Osteoblast (primary cell): ENCODE results near the gene CPA3. TPM values are rescaled to one million over a fixed set of nuclear protein-coding genes. Genes with fewer than 3 reads are reported as not detected.

Source experiments
- DNase-seq: peaks from one replicate; pipeline ENCODE4 v3.0.0; 2011; ENCODE audit warnings: low spot score, mixed read lengths; ENCODE audit not compliant: insufficient read length; ENCODE audit errors: missing footprints
- H2AFZ ChIP-seq: 2 replicates; pipeline ENCODE4 v1.6.0; 2011; ENCODE audit warnings: mild to moderate bottlenecking, low read length
- H3K27ac ChIP-seq: 2 replicates; pipeline ENCODE4 v1.5.1; 2011; ENCODE audit warnings: mild to moderate bottlenecking, low read depth, low read length, moderate library complexity
- H3K27me3 ChIP-seq: 2 replicates; pipeline ENCODE4 v1.6.0; 2012; ENCODE audit warnings: mild to moderate bottlenecking, control low read depth, inconsistent platforms, low read length, moderate library complexity; ENCODE audit not compliant: insufficient read depth
- H3K36me3 ChIP-seq: 2 replicates; pipeline ENCODE4 v1.5.1; 2011; ENCODE audit warnings: mild to moderate bottlenecking, low read length, control low read depth, moderate library complexity; ENCODE audit not compliant: insufficient read depth
- H3K4me1 ChIP-seq: 2 replicates; pipeline ENCODE4 v1.5.1; 2011; ENCODE audit warnings: mild to moderate bottlenecking, low read length, control low read depth, moderate library complexity; ENCODE audit not compliant: insufficient read depth
- H3K4me2 ChIP-seq: 2 replicates; pipeline ENCODE4 v1.6.0; 2011; ENCODE audit warnings: mild to moderate bottlenecking, low read length; ENCODE audit not compliant: insufficient read depth
- H3K4me3 ChIP-seq: fragments of 200-600 bp; sonication (generic); 3 replicates; pipeline ENCODE4 v1.5.1; 2012; ENCODE audit warnings: mild to moderate bottlenecking, low read length, inconsistent platforms; ENCODE audit not compliant: insufficient read depth
- H3K79me2 ChIP-seq: 2 replicates; pipeline ENCODE4 v1.6.0; 2012; ENCODE audit warnings: mild to moderate bottlenecking, low read length, control low read depth, inconsistent platforms; ENCODE audit not compliant: insufficient read depth
- H3K9me3 ChIP-seq: 2 replicates; pipeline ENCODE4 v1.5.1; 2011; ENCODE audit warnings: low read depth, low read length, control low read depth
- H4K20me1 ChIP-seq: 2 replicates; pipeline ENCODE4 v1.6.0; 2012; ENCODE audit warnings: mild to moderate bottlenecking, low read length, control low read depth; ENCODE audit not compliant: insufficient read depth
- CTCF ChIP-seq: IDR thresholded peaks from 2 replicates; pipeline ENCODE4 v1.5.1; 2011; ENCODE audit warnings: mild to moderate bottlenecking, low read depth, low read length, moderate library complexity; ENCODE audit errors: extremely low read depth
- total RNA-seq: library from RNA; depleted of rRNA; stranded (reverse); fragments of >200 nt; gene quantifications from 2 replicates; pipeline ENCODE4 v1.2.3, GENCODE V29; 2012

CPA3 gene
- 1.1 and 2.1 TPM in 2 replicates for total RNA-seq

GRCh38 chr3:148865049-148865448, at the start of gene CPA3:
TSS of gene CPA3 (plus strand) at chr3:148865296. CDS start at chr3:148865308, 12 bp downstream.
- H3K36me3 ChIP-seq: no peaks in the 10 kb centered on the region
- no peak for TF ChIP-seq CTCF
- no peak within 1 kb of the TSS for H3K4me3 ChIP-seq
- H3K79me2 ChIP-seq: no peaks in the 10 kb centered on the region
- H4K20me1 ChIP-seq: no peaks in the 10 kb centered on the region
- no peak within 1 kb of the TSS for H3K4me2 ChIP-seq
- no peak for DNase-seq
- H2AFZ ChIP-seq: no peak within 1 kb of the TSS
- H3K4me1 ChIP-seq: peaks cover 5% of the 10 kb centered on the region
- no peaks in the 10 kb centered on the region for H3K27me3 ChIP-seq
- H3K27ac ChIP-seq: no peak within 1 kb of the TSS
- H3K9me3 ChIP-seq: no peaks in the 10 kb centered on the region

- no peak overlapping the region for H3K4me3 ChIP-seq
- peaks cover 5% of the 10 kb centered on the region for H3K27me3 ChIP-seq
- H3K9me3 ChIP-seq: no peaks in the 10 kb centered on the region
- no peaks in the 10 kb centered on the region for H4K20me1 ChIP-seq
- no peaks in the 10 kb centered on the region for H3K79me2 ChIP-seq
- H3K36me3 ChIP-seq: no peaks in the 10 kb centered on the region
- H2AFZ ChIP-seq: no peak overlapping the region
- no peak overlapping the region for H3K4me2 ChIP-seq
- H3K4me1 ChIP-seq: no peaks in the 10 kb centered on the region
- DNase-seq: peak; percentile 10
- no peak for TF ChIP-seq CTCF
- no peak overlapping the region for H3K27ac ChIP-seq
These were observed 49.6 kb upstream of the CPA3 start for GRCh38 chr3:148815316-148816110.

GRCh38 chr3:148816427-148816826, 48.7 kb upstream of the CPA3 start:
- TF ChIP-seq CTCF: no peak

GRCh38 chr3:148816981-148817525, 48.0 kb upstream of the CPA3 start:
- no peak for DNase-seq
- H3K27ac ChIP-seq: no peak overlapping the region
- H3K4me1 ChIP-seq: no peaks in the 10 kb centered on the region
- no peak overlapping the region for H2AFZ ChIP-seq
- no peak overlapping the region for H3K4me3 ChIP-seq
- H3K36me3 ChIP-seq: no peaks in the 10 kb centered on the region
- H3K27me3 ChIP-seq: peaks cover 5% of the 10 kb centered on the region
- H3K79me2 ChIP-seq: no peaks in the 10 kb centered on the region
- no peak overlapping the region for H3K4me2 ChIP-seq
- no peaks in the 10 kb centered on the region for H4K20me1 ChIP-seq
- no peak for TF ChIP-seq CTCF
- H3K9me3 ChIP-seq: no peaks in the 10 kb centered on the region

More at GRCh38 chr3:148816427-148816826, 48.7 kb upstream of the CPA3 start:
- no peak for DNase-seq
- no peaks in the 10 kb centered on the region for H3K4me1 ChIP-seq
- H3K36me3 ChIP-seq: no peaks in the 10 kb centered on the region
- no peak overlapping the region for H2AFZ ChIP-seq
- H3K9me3 ChIP-seq: no peaks in the 10 kb centered on the region
- peaks cover 5% of the 10 kb centered on the region for H3K27me3 ChIP-seq
- no peak overlapping the region for H3K4me2 ChIP-seq
- no peaks in the 10 kb centered on the region for H4K20me1 ChIP-seq
- no peaks in the 10 kb centered on the region for H3K79me2 ChIP-seq
- H3K27ac ChIP-seq: no peak overlapping the region
- H3K4me3 ChIP-seq: no peak overlapping the region
